HUES48 (cell line): ENCODE results near the gene RGS19.
"Not testable (repeated sequence)": the region's sequence is repeated elsewhere in the genome, so short reads cannot be mapped to it uniquely, and the experiment has no call there.

Source experiments
- H3K27ac ChIP-seq: one replicate; pipeline ENCODE4 v1.7.0; 2013; ENCODE audit warnings: low read depth, low read length, inconsistent platforms
- H3K27me3 ChIP-seq: 2 replicates; pipeline ENCODE4 v1.6.1; 2013; ENCODE audit warnings: mild to moderate bottlenecking, low read length; ENCODE audit not compliant: control insufficient read depth, insufficient read depth
- H3K36me3 ChIP-seq: 2 replicates; pipeline ENCODE4 v1.6.1; 2013; ENCODE audit warnings: low read length; ENCODE audit not compliant: control insufficient read depth, insufficient read depth
- H3K4me1 ChIP-seq: 2 replicates; pipeline ENCODE4 v1.6.1; 2013; ENCODE audit warnings: mild to moderate bottlenecking, low read length; ENCODE audit not compliant: control insufficient read depth, insufficient read depth
- H3K4me3 ChIP-seq: 2 replicates; pipeline ENCODE4 v1.5.1; 2013; ENCODE audit warnings: mild to moderate bottlenecking, low read depth, low read length
- H3K9ac ChIP-seq: 2 replicates; pipeline ENCODE4 v1.6.1; 2013; ENCODE audit warnings: mild to moderate bottlenecking, low read depth, low read length, moderate library complexity
- H3K9me3 ChIP-seq: 2 replicates; pipeline ENCODE4 v1.6.1; 2013; ENCODE audit warnings: low read length; ENCODE audit not compliant: control insufficient read depth, insufficient read depth

Gene RGS19

DNA sequence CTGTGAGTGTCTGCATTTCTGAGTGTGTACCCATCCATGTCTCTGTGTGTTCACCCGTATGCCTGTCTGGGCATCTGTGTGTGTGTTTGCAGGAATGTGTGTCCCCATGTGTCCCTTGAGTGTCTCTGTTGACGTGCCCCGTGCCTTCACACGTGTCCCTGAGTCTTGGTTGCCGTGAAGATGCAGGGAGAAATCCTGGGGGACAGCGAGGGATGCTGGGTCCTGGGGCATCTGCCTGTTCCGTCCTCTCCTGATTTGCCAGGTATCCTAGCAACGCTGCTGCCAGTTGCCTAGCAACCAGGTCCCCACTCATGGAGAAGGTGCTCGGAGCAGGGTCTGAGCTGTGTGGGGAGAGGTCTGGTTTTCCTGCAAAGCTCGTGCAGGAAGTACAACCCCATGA is 10.8 kb upstream of the RGS19 start:
- Histone ChIP-seq H3K4me3 (no peak overlapping the region), H3K27ac (no peak overlapping the region), H3K9ac (no peak overlapping the region), H3K4me1 (0 out of 2 replicates have a peak, but pooled peaks cover 4% of the 10 kb centered on the region), H3K36me3 (no peaks in the 10 kb centered on the region), H3K9me3 (no peaks in the 10 kb centered on the region), H3K27me3 (peaks cover 16% of the 10 kb centered on the region)

DNA sequence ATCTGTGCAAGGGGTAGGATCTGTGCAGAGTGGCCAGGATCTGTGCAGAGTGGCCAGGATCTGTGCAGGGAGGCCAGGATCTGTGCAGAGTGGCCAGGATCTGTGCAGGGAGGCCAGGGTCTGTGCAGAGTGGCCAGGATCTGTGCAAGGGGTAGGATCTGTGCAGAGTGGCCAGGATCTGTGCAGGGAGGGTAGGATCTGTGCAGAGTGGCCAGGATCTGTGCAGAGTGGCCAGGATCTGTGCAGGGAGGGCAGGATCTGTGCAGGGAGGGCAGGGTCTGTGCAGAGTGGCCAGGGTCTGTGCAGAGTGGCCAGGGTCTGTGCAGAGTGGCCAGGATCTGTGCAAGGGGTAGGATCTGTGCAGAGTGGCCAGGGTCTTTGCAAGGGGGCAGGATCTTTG is 9.3 kb upstream of the RGS19 start:
- H3K4me3 ChIP-seq, H3K27ac ChIP-seq, H3K36me3 ChIP-seq, H3K9me3 ChIP-seq, H3K9ac ChIP-seq: not testable (repeated sequence)
- Histone ChIP-seq H3K4me1 (peaks cover 11% of the 10 kb centered on the region; the same call in 1 of the 2 replicates), H3K27me3 (peaks cover 32% of the 10 kb centered on the region)

DNA sequence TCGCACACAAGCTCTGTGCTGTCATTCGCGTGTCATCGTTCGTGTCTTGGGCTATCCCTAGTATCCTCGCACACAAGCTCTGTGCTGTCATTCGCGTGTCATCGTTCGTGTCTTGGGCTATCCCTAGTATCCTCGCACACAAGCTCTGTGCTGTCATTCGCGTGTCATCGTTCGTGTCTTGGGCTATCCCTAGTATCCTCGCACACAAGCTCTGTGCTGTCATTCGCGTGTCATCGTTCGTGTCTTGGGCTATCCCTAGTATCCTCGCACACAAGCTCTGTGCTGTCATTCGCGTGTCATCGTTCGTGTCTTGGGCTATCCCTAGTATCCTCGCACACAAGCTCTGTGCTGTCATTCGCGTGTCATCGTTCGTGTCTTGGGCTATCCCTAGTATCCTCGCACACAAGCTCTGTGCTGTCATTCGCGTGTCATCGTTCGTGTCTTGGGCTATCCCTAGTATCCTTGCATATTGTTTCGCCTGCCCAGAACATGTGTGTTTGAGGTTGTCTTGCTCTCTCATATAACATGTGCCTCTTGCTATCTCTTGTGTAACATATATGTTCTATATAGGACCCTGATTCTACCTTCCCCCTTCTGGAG is 8.0 kb upstream of the RGS19 start:
- Histone ChIP-seq H3K4me1 (peaks cover 18% of the 10 kb centered on the region), H3K27me3 (peaks cover 42% of the 10 kb centered on the region)
- not testable (repeated sequence) for H3K4me3 ChIP-seq, H3K36me3 ChIP-seq, H3K9me3 ChIP-seq, H3K27ac ChIP-seq, H3K9ac ChIP-seq

DNA sequence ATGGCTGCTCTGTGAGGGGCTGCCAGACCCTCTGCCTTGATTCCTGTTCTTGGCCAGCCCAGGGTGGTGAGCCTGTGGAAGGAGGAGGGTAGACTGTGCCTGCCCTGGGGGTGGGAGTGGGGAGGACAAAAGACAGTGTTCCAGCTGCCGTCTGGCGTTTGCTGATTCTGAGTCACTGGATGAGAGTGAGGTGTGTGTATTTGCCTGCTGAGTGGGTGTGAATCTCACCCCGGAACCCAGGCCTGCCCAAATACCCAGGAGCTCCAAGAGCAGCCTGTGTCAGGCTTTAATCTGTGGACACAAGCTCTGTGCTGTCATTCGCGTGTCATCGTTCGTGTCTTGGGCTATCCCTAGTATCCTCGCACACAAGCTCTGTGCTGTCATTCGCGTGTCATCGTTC is 7.5 kb upstream of the RGS19 start:
- Histone ChIP-seq H3K9me3 (no peaks in the 10 kb centered on the region), H3K36me3 (no peaks in the 10 kb centered on the region), H3K9ac (no peak overlapping the region), H3K27ac (no peak overlapping the region), H3K27me3 (peaks cover 46% of the 10 kb centered on the region), H3K4me3 (no peak overlapping the region), H3K4me1 (peaks cover 18% of the 10 kb centered on the region)

DNA sequence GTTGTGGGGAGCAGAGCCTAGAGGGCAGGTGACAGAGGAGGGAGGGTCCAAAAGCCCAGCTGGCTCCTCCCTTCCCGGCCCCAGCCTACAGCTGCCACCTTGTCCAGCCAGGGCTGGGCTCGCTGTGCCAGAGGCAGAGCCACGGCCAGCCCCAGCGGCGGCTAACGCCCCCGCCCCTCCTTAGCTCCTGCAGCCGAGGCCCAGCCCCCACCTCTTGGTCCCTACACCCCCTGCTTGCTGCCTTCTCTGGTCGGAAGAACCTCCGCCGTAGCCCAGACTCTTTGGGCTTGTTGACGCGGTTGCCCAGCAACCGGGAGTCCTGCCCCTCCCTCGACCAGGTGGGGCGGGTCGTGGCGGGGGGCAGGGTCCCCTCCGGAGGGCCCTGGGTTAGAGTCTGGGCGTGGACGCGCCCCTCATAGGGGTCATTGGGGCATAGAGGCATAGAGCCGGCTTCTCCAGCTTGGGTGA is 5.4 kb upstream of the RGS19 start:
- Histone ChIP-seq H3K4me3 (peak overlapping the region; percentile 70), H3K27me3 (peaks cover 62% of the 10 kb centered on the region), H3K4me1 (peaks cover 21% of the 10 kb centered on the region)

DNA sequence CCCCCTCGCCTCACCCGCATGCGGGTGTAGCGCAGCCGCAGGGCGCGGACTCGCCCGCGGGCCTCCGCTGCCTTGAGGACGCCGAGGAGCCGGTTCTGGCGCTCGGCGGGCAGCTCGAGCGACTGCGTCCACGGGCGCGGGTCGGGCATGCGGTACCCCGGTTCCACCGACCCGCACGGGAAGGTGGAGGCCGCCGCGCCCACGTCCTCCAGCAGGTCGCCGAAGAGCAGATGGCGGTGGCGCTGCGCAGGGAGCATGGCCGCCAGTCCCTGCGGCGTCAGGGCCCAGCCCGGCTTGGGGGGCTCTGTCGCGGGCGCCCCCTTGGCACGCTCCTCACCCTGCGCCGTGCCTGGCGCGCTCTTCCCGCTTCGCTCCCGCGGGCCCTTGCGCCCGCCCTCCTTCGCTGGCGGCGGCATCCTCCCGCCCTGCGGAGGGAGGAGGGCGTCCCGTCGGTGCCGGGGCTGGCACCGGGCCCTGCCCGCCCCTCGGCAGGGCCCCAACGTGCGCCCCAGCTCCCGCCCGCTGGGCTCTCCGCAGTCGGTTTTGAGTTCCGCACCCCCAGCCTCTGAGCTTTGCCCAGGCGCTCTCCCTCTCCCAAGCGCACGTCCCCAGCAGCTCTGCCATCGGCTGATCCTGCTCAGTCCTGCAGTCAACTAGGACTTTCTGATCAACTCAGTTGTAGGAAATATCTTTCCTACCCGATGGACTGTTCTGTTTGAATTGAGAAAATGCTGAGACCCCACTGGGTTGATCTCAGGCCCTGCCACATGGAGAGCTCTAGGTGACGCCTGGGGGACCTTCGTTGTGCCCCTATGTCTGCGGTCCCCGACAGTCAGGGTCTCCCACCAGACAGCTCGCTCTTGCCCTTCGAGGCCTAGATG is 4.7 kb upstream of the RGS19 start, which contains the start of gene LKAAEAR1:
Gene LKAAEAR1, minus strand, starts transcription at position 595 of the 881 bp plus-strand sequence. Its CDS starts 179 bp downstream, at position 416.
- no peaks in the 10 kb centered on the region for H3K36me3 ChIP-seq
- H3K4me3 ChIP-seq, result peak within 1 kb of the TSS; percentile 70
- no peak within 1 kb of the TSS for H3K9ac ChIP-seq
- H3K4me1 ChIP-seq, result peaks cover 21% of the 10 kb centered on the region
- no peak within 1 kb of the TSS for H3K27ac ChIP-seq
- H3K27me3 ChIP-seq, result peaks cover 62% of the 10 kb centered on the region
- H3K9me3 ChIP-seq, result no peaks in the 10 kb centered on the region

More for the DNA sequence above, 5.4 kb upstream of the RGS19 start:
- Histone ChIP-seq H3K9me3 (no peaks in the 10 kb centered on the region), H3K36me3 (no peaks in the 10 kb centered on the region), H3K27ac (no peak overlapping the region), H3K9ac (no peak overlapping the region)

DNA sequence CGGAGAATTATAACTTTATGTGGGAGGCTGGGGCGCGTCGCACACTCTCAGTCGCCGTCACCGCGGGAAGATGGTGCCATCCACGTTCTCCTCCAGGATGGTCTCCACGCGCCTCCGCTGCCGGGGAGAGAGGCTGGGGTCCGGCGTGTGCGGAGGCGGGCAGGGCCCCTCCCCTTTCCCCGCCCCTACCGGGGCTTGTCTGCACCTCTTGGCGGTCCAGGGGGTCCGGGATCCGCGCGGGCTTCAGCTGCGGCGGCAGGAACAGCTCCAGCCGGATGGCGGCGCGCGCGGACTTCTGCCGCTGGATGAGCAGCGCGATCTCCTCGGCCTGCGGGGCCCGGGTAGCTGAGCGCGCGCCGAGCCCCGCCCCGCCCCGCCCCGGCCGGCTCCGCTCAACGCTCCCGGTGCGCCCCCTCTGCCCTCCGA is 4.1 kb upstream of the RGS19 start:
- no peaks in the 10 kb centered on the region for H3K9me3 ChIP-seq
- no peaks in the 10 kb centered on the region for H3K36me3 ChIP-seq
- no peak overlapping the region for H3K9ac ChIP-seq
- H3K4me1 ChIP-seq, result peaks cover 24% of the 10 kb centered on the region
- H3K27ac ChIP-seq, result no peak overlapping the region
- peaks cover 62% of the 10 kb centered on the region for H3K27me3 ChIP-seq
- H3K4me3 ChIP-seq, result peak overlapping the region; percentile 70

DNA sequence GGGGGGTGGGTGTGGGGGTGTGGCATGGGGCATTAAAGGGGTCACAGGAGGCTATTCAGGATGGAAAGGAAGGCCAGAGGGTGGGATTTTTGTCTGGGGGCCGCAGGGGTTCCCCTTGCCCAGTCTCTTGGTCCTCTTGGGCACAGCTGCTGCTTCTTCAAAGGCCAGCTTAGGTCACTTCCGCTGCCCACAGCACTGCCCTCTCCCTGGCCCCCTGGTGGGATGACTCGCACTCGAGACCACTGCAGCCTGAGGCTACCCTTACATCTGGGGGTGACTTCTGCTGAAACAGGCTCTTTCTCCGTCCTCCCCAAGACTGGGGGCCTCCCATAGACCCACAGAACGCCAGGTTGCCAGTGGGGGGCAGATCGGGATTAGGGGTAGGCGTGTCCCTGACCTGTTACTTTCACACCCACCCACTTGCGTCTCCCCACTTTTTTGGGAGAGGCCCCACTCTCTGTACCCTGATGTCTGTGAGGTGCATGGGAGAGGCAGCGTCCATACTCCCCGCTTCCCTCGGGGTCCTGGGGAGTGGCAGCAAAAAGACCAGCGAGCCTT is 3.6 kb upstream of the RGS19 start:
- no peak overlapping the region for H3K27ac ChIP-seq
- no peak overlapping the region for H3K9ac ChIP-seq
- H3K9me3 ChIP-seq, result no peaks in the 10 kb centered on the region
- H3K4me1 ChIP-seq, result peaks cover 24% of the 10 kb centered on the region
- H3K27me3 ChIP-seq, result peaks cover 62% of the 10 kb centered on the region
- H3K36me3 ChIP-seq, result no peaks in the 10 kb centered on the region
- peak overlapping the region; percentile 70 for H3K4me3 ChIP-seq

DNA sequence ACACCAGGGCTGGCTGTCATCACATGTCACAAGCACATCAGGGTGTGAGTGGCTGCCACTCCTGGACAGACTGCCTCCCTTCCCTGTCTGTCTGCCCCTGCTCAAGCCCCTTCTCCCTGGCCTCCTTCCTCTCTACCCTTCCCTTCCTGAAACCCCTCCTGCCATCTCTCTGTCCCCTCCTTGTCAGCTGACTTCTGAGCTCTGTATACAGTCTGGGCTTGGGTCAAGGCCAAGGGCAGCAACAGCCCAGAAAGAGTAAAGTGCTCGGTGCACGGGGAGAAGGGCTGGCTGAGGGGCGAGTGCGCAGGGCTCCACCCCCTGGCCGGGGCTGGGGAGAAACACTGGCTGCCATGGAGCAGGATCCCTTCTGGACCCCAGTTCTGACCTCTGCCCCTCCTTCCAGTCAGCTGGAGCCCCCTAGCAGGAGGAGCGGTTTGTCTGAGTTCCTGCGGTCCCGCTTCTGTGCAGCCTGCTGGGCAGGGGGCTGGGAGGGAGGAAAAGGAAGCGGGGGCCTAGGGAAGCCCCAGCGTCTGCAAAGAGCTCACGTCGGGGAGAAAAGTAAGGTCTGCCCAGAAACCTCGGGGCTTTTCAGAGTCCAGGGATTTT is 2.9 kb upstream of the RGS19 start:
- no peak overlapping the region for H3K27ac ChIP-seq
- no peaks in the 10 kb centered on the region for H3K36me3 ChIP-seq
- no peaks in the 10 kb centered on the region for H3K9me3 ChIP-seq
- H3K9ac ChIP-seq, result no peak overlapping the region
- H3K4me3 ChIP-seq, result no peak overlapping the region
- H3K27me3 ChIP-seq, result peaks cover 62% of the 10 kb centered on the region
- H3K4me1 ChIP-seq, result peaks cover 24% of the 10 kb centered on the region

DNA sequence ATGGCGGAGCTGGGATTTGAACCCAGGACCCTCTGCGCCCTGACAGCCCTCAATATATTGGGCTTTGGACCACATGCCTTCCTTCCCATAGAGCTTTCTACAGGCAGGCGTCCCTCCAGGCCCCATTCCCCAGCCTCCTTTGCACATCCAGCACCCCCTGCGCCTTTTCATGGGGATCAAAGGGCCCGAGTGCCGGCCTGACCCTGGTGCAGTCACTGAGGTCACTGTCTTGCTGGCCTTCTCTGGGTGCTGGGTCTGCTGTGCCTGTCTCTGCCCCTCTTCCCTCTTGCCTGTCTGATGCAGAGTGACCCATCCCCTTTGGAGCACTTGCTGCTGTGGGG is 2.3 kb upstream of the RGS19 start:
- Histone ChIP-seq H3K9me3 (no peaks in the 10 kb centered on the region), H3K4me1 (peaks cover 24% of the 10 kb centered on the region), H3K27ac (no peak overlapping the region), H3K4me3 (no peak overlapping the region), H3K27me3 (peaks cover 62% of the 10 kb centered on the region), H3K9ac (no peak overlapping the region), H3K36me3 (no peaks in the 10 kb centered on the region)
